ENCODE data around the gene ADAMTS18. TPM values are rescaled to one million over a fixed set of nuclear protein-coding genes. Genes with fewer than 3 reads are reported as not detected.

ADAMTS18 gene
- total and polyA plus RNA-seq, 2 of the 8 experiments (the other 6 are each of a cell fraction or from before 2014, with no cell fraction given): 0.05 to 0.19 TPM

- POLR2A ChIA-PET (ENCODE audit: partially characterized antibody): no interaction called here
- FAIRE-seq: no peak
- TF ChIP-seq RFX5 (IDR thresholded peaks at IDR 0.05; ENCODE audit: borderline replicate concordance, low read depth, low read length): no peak
Measured at GRCh38 chr16:77328768-77329167, 106.1 kb downstream of the ADAMTS18 start.

More at GRCh38 chr16:77328768-77329167, 106.1 kb downstream of the ADAMTS18 start:
- no peak overlapping the region for H3K9ac ChIP-seq (replicated peaks in 1 of 4; ENCODE audit: extremely low read depth in 1 of 4, low read depth in 3 of 4, low read length in 3 of 4)
- H2BK15ac ChIP-seq (ENCODE audit: low read length): no peak overlapping the region
- no peak overlapping the region for H3K27ac ChIP-seq (ENCODE audit: low read depth, low read length)
- H3K23me2 ChIP-seq (ENCODE audit: low read depth, low read length): no peaks in the 10 kb centered on the region
- H3K79me2 ChIP-seq (ENCODE audit: control insufficient read depth in 1 of 2, insufficient read depth in 2 of 2, low read length in 2 of 2): no peaks in the 10 kb centered on the region
- no peak overlapping the region for H3K14ac ChIP-seq (ENCODE audit: insufficient read length)
- H2AK5ac ChIP-seq (ENCODE audit: low read depth, low read length): no peak overlapping the region
- H4K20me1 ChIP-seq (replicated peaks in 1 of 2; ENCODE audit: control insufficient read depth in 1 of 2, insufficient read depth in 2 of 2, low read length in 2 of 2): no peaks in the 10 kb centered on the region
- no peaks in the 10 kb centered on the region for H3K36me3 ChIP-seq (ENCODE audit: control insufficient read depth in 2 of 4, insufficient read depth in 4 of 4, low read length in 3 of 4)
- no peak overlapping the region for H4K91ac ChIP-seq (replicated peaks; ENCODE audit: insufficient read length, low read length)
- H3K18ac ChIP-seq (ENCODE audit: extremely low read depth, low read length): no peak overlapping the region
- no peak overlapping the region for H4K8ac ChIP-seq (ENCODE audit: extremely low read depth, insufficient read depth, low read length)
- H4K5ac ChIP-seq (ENCODE audit: insufficient read length, low read depth, low read length): no peak overlapping the region
- no peak overlapping the region for H3K56ac ChIP-seq (replicated peaks; ENCODE audit: insufficient read length, low read depth, low read length)
- peaks cover 0 to 7% (median 4%) of the 10 kb centered on the region in 4 experiments; a peak in 2 of 7 replicates for H3K4me1 ChIP-seq (replicated peaks in 1 of 4; ENCODE audit: control insufficient read depth in 3 of 4, insufficient read depth in 4 of 4, low read length in 3 of 4)
- no peaks in the 10 kb centered on the region for H3K79me1 ChIP-seq (ENCODE audit: low read depth, low read length)
- H2BK20ac ChIP-seq (ENCODE audit: low read length): no peak overlapping the region
- H3K9me3 ChIP-seq (ENCODE audit: insufficient read depth in 2 of 2, low read depth in 1 of 2, low read length in 1 of 2): no peaks in the 10 kb centered on the region
- H2AFZ ChIP-seq (ENCODE audit: low read length): no peak overlapping the region
- no peak overlapping the region for H3K4me2 ChIP-seq (ENCODE audit: insufficient read depth in 1 of 2, low read depth in 2 of 2, low read length in 2 of 2)
- CTCF ChIA-PET (ENCODE audit: partially characterized antibody): interaction anchor here (1.5 kb wide), 1 partner anchor 255 kb away, joined by 3 read pairs; no protein-coding TSS in a partner anchor
- H2BK12ac ChIP-seq (ENCODE audit: low read depth, low read length): no peak overlapping the region
- H3K4me3 ChIP-seq (ENCODE audit: extremely low read depth in 1 of 4, insufficient read depth in 2 of 4, low read depth in 3 of 4, low read length in 4 of 4): no peak overlapping the region
- H3K23ac ChIP-seq (ENCODE audit: insufficient read length): no peak overlapping the region
- 88% methylated on average over 4 of the region's 4 CpGs; no CpG with 5 or more reads in 1 of the 2 experiments for WGBS, 2 experiments (ENCODE audit: extremely low coverage in 1 of 2, insufficient coverage in 1 of 2, insufficient read length in 1 of 2, insufficient replicate concordance in 2 of 2, low coverage in 1 of 2, low lambda C conversion rate in 2 of 2, missing lambda C conversion rate in 1 of 2)
- no peak overlapping the region for H2BK5ac ChIP-seq (ENCODE audit: low read depth, low read length)
- no peak overlapping the region for H2BK120ac ChIP-seq (replicated peaks; ENCODE audit: low read depth, low read length)
- no peak for DNase-seq (ENCODE audit: low read depth in 1 of 2, low spot score in 2 of 2)
- no peak overlapping the region for H3K4ac ChIP-seq (replicated peaks; ENCODE audit: insufficient read length, low read depth, low read length)
- H3K27me3 ChIP-seq (replicated peaks in 1 of 4; ENCODE audit: control insufficient read depth in 3 of 4, extremely low read depth in 1 of 4, insufficient read depth in 3 of 4, low read length in 3 of 4): no peaks in the 10 kb centered on the region

All from H1 (cell line).